ENCODE results near the gene OSBPL2.

The OSBPL2 gene

GRCh38 chr20:62253398-62253797 lies 15.1 kb downstream of the OSBPL2 start:
- DNase-seq (ENCODE audit: low read depth, low spot score), result no peak

DNA sequence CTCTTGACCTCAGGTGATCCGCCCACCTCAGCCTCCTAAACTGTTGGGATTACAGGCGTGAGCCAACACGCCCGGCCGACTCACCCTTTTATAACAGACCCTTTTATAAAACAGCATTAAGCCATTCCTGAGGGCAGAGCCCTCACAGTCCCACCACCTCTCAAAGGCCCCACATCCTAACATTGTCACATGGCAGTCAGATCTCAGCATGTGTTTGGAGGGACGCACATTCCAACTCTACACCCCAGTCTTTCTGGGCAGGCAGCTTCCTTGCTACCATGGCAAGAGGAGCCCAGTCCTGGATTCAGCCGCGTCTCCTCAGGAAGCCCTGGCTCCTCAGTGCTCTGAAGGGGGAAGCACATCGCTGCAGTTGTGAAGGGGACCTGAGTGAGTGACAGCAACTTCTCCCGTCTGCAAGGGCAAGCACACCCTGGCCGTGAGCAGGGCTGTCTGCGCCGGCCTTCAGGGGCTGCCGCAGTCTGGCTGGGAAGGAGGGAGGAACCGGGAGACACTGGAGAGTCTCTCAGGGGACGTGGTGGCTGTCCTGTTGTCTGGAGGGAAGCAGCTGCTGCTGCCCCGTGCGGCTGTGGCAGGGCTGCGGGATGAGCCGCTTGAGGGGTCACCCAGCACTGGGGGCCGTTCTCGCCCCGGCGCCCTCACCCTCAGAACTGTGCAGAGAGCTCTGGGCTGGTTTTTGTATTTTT lies 15.9 kb downstream of the OSBPL2 start:
- no peak for DNase-seq (ENCODE audit: low read depth, low spot score)

- DNase-seq (ENCODE audit: low read depth, low spot score), result no peak
These were observed 17.7 kb downstream of the OSBPL2 start for GRCh38 chr20:62255976-62256375.

GRCh38 chr20:62258499-62259293 lies 20.4 kb downstream of the OSBPL2 start:
- DNase-seq (ENCODE audit: low read depth, low spot score), result no peak

DNA sequence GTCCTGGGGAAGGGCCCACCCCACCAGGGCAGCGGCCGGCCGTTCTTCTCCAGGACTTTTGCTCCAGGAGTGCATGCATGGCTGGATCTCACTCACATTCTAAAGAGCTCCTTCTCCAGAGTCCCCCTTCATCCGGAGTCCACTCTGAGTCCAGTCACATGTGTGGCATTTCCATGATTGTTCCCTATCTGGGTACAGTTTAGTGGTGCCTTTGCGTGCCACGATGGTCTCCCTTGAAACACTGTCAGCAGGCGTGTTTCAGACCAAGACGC lies 20.9 kb downstream of the OSBPL2 start:
- no peak for DNase-seq (ENCODE audit: low read depth, low spot score)

DNA sequence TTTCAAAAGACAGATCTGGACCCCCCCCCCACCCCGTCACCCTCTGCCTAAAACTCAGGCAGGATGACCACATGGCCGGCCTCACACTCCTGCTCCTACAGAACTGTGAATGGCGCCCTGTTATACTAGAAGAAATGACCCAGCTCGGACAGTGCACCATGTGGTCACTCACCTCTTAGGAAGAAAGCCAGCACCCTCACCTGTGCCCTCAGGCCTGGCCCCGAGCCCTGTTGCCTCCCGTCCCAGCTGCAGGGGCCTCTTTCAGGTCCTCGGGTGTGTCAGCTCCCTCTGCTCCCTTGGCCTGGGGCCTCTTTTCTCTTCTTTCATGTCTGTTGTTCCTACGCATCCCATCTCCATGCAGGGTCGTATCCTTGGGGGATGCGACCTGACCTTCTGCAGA lies 23.7 kb downstream of the OSBPL2 start:
- DNase-seq (ENCODE audit: low read depth, low spot score), result no peak

DNA sequence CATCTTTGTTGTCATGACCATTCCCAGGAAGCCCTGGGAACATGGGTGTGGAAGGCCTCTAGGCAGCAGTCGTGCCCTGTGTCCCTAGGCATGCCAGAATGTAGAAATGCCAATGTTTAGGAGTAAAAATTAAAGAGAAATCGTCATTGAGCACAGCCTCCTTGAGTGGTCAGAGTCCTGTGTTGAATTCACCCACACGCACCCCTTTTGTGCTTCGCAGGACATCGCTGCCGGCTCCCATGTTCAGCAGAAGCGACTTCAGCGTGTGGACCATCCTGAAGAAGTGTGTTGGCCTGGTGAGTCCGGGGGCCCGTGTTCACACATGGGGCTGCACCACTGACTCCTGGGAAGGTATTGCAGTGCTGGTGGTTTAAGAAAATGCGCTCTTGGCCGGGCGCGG lies 25.1 kb downstream of the OSBPL2 start:
- no peak for DNase-seq (ENCODE audit: low read depth, low spot score)

GRCh38 chr20:62265365-62265764 lies 27.0 kb downstream of the OSBPL2 start:
- DNase-seq (ENCODE audit: low read depth, low spot score), result no peak

- no peak for DNase-seq (ENCODE audit: low read depth, low spot score)
These were observed 28.0 kb downstream of the OSBPL2 start for GRCh38 chr20:62266340-62266739.

DNA sequence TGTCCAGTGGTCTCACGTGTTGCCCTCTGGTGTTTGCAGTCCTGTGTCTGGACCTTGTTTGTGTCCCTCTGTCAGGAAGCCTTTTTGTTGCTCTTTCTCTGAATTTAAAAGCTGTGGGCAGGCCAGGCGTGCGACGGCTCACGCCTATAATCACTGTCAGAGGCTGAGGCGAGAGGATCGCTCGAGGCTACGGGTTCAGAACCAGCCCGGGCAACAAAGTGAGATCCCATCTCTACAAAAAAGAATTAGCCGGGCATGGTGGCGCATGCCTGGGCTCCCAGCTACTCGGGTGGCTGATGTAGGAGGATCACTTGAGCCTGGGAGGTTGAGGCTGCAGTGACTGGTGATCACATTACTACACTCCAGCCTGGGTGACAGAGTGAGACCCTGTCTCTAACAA lies 28.5 kb downstream of the OSBPL2 start:
- no peak for DNase-seq (ENCODE audit: low read depth, low spot score)

- DNase-seq (ENCODE audit: low read depth, low spot score), result no peak
These were observed 29.2 kb downstream of the OSBPL2 start for GRCh38 chr20:62267543-62267942.

DNA sequence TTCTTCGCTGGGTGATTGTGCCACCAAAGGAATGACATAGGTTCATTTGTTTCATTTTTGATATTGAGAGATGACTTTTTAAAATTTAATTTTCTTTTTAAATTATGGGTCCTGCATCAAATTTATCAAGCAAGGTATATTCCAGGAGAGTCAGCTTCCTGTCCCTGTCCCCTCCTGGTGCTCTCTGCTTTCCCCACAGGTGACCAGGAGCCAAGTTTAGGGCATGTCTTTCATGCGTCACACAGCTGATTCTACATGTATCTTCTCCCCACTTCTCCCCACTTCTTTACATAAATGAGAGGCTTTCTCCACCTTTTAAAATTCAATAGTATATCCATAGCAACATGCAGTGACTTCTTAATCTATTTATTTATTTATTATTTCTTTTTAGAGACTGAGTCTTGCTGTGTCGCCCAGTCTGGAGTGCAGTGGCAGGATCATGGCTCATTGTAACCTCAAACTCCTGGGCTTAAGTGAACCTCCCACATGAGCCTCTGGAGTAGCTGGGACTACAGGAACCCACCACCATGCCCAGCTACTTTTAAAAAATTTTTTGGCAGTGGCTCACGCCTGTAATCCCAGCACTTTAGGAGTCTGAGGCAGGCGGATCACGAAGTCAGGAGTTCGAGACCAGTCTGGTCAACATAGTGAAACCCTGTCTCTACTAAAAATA lies 30.0 kb downstream of the OSBPL2 start:
- no peak for DNase-seq (ENCODE audit: low read depth, low spot score)

- DNase-seq (ENCODE audit: low read depth, low spot score), result no peak
These were observed 31.1 kb downstream of the OSBPL2 start for GRCh38 chr20:62269378-62269777.

GRCh38 chr20:62269871-62270270 lies 31.6 kb downstream of the OSBPL2 start:
- no peak for DNase-seq (ENCODE audit: low read depth, low spot score)

DNA sequence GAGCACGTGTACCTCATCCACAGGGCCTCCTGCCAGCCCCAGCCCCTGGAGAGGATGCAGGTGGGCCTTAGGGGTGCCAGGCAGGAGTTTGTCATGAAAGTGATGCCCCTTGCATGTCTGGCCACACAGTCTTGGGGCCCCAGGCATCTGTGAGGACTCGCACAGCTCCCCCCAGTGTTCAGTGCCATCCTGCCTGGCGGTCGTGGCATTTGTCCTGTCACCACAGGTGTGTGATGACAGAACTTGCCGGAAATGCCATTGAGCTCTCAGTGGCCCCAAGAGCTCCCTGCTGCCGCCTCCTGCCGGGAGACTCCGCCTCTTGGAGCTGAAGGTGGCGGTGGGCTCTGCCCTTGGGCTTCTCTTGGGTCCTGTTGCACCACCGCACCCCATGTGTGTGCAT lies 33.9 kb downstream of the OSBPL2 start:
- no peak for DNase-seq (ENCODE audit: low read depth, low spot score)

DNA sequence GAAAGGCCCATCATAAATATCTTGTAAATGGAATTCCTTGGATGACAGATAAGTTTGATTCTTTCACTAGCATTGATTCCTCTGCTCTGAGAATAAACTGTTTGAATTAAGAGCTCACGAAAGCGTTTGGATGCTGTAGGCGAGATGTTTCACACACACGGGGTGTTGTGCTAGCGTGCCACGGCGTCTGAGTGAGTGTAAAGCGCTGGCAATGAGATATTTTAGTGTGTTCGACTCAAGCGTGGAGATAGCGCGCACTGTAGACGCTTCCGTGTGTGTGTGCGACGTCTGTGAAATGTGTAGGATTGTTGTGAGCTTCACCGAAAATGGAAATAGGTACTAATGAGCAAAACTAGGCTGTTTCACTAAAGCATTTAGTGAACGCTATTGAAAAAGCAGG lies 35.1 kb downstream of the OSBPL2 start:
- no peak for DNase-seq (ENCODE audit: low read depth, low spot score)

- DNase-seq (ENCODE audit: low read depth, low spot score), result no peak
These were observed 36.1 kb downstream of the OSBPL2 start for GRCh38 chr20:62274332-62274950.

DNA sequence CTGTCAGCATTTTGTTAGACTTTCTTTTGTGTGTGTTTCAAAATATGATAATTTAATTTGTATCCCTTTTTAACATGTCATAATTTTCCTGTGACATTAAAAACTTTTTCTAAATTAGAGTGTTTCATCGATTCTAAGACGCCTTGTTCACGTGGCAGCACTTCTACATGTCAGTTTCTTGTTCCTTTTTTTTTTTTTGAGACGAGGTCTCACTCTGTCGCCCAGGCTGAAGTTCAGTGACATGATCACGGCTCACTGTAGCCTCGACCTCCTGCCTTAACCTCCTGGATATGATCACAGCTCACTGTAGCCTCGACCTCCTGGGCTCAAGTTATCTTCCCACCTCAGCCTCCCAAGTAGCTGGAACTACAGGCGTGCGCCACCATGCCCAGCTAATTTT lies 36.9 kb downstream of the OSBPL2 start:
- no peak for DNase-seq (ENCODE audit: low read depth, low spot score)

DNA sequence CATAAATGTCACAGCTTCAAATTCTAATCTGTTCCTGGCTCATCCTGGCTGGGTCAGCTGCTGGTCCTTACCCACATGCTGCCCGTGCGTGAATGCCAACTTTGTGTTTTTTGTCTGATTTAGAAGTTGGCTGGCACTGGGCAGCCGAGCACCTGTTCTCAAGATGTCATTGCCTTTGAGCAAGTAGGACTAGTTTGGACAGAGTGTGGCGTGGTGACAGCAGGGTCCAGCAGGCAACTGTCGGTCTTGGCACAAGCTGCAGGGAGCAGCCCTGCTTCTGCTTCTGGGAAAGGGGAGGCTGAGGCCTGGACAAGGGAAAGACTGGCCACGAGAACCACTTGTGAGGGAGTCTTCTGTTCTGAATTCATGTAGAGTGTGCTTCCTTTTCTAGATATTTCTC lies 38.1 kb downstream of the OSBPL2 start:
- no peak for DNase-seq (ENCODE audit: low read depth, low spot score)

- DNase-seq (ENCODE audit: low read depth, low spot score), result no peak
These were observed 38.9 kb downstream of the OSBPL2 start for GRCh38 chr20:62277253-62277652.

GRCh38 chr20:62280303-62280702 lies 42.0 kb downstream of the OSBPL2 start:
- no peak for DNase-seq (ENCODE audit: low read depth, low spot score)

DNA sequence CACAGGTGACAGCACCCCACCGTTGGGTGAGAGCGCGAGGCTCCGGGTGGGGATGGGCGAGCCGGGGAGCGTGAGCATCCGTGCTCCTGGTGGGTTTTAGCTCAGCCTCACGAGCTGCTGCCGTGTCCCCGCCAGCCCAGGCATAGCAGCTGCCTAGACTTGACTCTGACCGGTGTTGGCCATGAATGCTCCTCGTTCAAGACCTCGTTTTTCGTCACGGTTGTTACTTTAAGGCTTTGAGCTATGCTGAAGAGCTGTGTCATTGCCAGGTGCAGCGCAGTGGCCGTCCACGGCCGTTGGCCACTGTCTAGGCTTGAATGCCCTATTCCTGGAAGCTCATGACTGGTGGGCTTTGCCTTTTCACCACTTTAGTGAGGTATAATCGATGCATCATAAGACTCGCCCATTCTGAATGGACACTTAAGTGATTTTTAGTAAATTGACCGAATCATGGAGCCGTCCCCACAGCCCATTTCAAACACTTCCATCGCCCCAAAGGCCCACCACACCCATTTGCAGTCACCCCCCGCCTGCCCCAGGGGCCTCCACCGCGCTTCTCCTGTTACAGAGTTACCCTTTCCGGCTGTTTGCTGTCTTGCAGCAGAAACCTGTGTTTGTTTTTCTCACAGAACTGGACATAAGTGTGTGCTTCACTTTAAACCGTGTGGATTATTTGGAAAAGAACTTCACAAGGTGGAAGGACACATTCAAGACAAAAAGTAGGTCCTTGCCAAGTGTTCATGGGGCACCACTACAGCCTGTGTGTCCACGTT lies 43.0 kb downstream of the OSBPL2 start:
- no peak for DNase-seq (ENCODE audit: low read depth, low spot score)

All from smooth muscle cell of the brain vasculature (primary cell).